AG08395 (cell line): ENCODE results near the gene MYOC.
"Not testable (repeated sequence)": the region's sequence is repeated elsewhere in the genome, so short reads cannot be mapped to it uniquely, and the experiment has no call there.

ENCODE experiments used
- DNase-seq: peaks from one replicate; pipeline ENCODE4 v3.0.0; 2012; ENCODE audit warnings: mixed read lengths, low spot score

The MYOC gene

GRCh38 chr1:171652234-171652822 is at the start of gene MYOC:
Gene MYOC, minus strand, starts transcription at chr1:171652688. Its CDS starts 77 bp downstream, at chr1:171652611.
- DNase-seq: no peak

DNA sequence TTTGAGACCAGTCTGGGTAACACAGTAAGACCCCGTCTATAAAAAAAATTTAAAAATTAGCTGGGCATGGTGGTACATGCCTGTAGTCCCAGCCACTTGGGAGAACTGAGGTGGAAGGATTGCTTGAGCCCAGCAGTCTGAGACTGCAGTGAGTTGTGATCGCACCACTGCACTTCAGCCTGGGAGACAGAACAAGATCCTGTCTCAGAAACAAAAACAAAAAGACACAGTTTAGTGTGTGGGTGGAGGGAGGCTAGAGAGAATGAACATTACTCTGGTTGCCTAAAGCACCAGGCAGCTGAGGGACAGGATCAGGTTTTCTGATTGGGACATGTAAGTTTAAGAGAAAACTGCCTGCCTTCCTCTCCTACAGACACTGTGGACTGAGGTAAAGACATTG is 47.0 kb upstream of the MYOC start:
- no peak for DNase-seq

DNA sequence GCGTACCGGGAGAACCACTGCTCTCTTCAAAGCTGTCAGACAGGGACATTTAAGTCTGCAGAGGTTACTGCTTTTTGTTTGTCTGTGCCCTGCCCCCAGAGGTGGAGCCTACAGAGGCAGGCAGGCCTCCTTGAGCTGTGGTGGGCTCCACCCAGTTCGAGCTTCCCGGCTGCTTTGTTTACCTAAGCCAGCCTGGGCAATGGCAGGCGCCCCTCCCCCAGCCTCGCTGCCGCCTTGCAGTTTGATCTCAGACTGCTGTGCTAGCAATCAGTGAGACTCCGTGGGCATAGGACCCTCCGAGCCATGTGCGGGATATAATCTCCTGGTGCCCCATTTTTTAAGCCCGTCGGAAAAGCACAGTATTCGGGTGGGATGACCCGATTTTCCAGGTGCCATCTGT is 43.3 kb upstream of the MYOC start:
- not testable (repeated sequence) for DNase-seq

GRCh38 chr1:171693541-171693940 is 41.1 kb upstream of the MYOC start:
- DNase-seq: not testable (repeated sequence)

DNA sequence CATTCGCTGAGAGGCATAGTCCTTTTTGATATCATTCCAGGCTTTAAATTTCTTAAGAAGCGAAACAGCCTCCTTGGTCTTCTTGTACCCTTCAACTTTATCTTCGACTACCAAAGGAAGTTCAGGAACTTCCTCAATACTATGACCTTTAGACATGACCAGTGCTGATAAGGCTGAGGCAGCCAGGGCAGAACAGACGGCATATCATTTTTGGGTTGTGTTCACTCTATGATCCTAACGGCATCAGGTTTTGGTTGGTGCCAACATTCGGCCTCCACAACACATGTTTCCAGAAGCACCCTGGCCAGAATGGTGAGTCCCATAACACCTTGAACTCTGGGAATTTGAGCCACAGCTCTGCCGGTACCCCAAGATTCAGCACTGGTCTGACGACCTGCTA is 31.4 kb upstream of the MYOC start:
- DNase-seq: no peak

GRCh38 chr1:171680339-171680738 is 27.9 kb upstream of the MYOC start:
- DNase-seq: no peak

DNA sequence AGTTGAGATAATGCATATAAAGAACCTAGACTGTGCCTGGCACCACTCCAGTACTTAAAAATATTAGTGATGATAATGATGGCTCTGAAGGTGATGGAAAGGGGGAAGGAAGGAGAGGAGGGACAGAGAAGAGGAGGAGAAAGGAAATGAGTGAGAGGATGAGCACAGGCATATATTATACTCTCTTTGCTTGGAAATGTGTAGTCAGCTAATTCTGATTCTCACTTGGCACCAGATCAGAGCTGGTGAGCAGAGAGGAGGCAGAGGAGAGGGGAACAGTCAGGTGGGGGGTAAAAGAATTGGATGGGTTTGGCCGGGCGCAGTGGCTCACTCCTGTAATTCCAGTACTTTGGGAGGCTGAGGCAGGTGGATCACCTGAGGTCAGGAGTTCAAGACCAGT is 24.3 kb upstream of the MYOC start:
- DNase-seq: no peak

- no peak for DNase-seq
Measured at GRCh38 chr1:171674431-171675405, 22.2 kb upstream of the MYOC start.

- no peak for DNase-seq
Measured at GRCh38 chr1:171670739-171671138, 18.3 kb upstream of the MYOC start.

GRCh38 chr1:171668372-171668771 is 15.9 kb upstream of the MYOC start:
- no peak for DNase-seq

GRCh38 chr1:171666114-171666769 is 13.8 kb upstream of the MYOC start:
- no peak for DNase-seq

- DNase-seq: peak; percentile 45
Measured at GRCh38 chr1:171664976-171665375, 12.5 kb upstream of the MYOC start.

DNA sequence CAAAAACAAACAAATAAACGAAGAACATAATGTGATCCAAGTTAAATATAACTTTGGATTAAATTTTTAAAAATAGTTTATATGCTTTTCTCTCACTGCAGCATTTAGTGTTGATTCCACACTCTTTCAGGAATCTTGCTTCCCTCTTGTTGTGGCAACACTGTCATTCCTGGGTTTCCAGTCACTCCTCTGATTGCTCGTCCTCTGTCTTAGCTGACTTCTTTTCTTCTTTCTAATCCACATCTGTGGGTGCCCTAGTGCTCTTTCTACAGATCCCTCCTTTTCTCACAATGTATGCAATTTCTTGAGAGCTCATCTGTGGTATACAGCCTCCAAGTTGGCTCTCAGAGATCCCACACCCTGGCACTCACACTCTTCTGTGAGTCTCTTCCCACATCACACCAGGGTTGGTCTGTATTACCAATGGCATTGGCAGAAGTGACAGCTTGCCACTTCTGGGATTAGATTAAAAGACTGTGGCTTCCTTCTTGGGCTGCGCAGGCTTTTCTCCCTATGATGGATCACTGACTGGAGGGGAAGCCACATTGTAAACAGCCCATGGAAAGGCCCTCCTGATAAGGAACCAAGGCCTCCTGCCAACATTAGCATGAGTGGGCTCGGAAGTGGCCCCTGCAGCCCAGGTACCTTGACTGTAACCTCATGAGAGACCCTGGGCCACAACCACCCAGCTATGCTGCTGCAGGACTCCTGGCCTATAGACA is 11.5 kb upstream of the MYOC start:
- peak; percentile 73 for DNase-seq

DNA sequence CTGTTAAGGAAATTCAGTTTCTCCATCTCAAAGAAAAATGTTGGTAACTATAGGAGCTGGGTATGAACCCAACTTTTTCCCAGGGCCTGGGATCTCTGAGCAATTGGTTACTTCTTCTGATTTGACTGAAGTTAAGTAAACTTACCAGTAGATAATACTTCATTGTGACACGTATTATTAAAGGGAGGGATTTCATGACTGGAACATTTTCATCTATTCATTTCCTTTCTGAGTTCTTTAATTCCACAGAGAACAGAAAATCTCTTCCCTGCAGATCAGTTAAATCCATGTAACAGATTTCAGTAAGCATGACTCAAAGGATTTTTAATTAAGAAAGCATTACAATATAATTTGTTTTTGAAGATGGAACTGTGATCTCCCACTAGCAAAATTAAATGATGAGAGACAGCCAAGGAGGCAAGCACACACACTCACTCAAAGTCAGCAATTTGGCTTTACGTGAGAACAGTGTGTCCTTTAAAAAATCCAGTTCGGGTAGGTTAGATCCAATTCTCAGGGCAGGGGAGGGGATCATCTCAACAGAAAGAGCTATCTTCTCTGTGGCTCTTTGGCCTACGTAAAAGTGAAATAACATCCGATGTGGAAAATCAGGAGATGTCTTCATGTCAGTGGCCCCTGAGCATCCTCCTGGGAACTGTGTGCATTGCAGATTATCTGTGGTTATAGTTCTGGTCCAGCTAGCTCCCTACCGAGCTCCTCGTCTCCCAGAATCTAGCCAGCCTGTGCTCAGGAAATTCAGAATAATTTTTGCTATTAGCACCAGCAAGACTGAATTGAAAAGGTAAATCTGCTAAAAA is 10.8 kb upstream of the MYOC start:
- peak; percentile 18 for DNase-seq

DNA sequence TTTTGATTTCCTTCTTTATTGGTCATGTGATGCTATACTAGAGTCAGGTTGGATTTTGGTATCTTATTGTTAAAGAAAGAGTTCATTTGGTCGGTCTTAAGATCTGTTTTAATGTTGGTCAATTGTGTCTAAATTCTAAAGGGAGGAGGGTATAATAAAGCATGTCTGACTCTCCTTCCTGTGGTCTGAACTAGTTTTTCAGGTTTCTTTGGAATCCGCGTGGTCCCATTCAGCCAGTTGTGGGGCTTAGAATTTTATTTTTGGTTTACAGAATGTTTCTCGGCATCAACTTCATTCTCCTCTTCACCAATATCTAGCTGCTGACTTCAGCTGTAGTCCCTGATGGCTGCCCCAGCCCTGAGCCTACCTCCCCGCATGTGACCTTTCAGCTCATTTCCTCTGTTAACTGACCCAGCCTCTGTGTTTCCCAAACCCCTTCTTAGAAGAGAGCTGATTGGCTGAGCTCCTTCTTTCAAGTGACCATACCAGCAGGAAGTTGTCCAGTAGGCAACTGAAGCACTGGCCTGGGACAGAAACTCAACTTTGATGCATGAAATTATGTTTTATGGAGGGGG is 8.7 kb upstream of the MYOC start:
- no peak for DNase-seq

DNA sequence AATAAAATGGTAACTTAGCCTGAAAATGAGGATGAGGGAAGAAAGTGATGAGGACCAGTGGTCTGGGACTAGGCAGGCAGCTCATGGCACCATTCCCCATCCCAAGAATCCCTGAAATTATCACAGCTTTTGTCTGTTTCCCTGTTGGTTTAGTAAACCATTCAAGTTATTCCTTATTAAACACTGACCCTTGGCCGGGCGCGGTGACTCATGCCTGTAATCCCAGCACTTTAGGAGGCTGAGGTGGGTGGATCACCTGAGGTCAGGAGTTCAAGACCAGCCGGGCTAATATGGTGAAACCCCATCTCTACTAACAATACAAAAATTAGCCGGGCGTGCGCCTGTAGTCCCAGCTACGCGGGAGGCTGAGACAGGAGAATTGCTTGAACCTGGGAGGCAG is 3.7 kb upstream of the MYOC start:
- not testable (repeated sequence) for DNase-seq

GRCh38 chr1:171655746-171656116 is 3.2 kb upstream of the MYOC start:
- DNase-seq: no peak

- DNase-seq: peak; percentile 59
Measured at GRCh38 chr1:171654942-171655745, 2.7 kb upstream of the MYOC start.

- peak; percentile 49 for DNase-seq
Measured at GRCh38 chr1:171654201-171654941, 1.9 kb upstream of the MYOC start.
